HG02870 (cell line): ENCODE results near the gene EPHB1.

Experiments
- ATAC-seq: cut with Tn5 transposase; IDR thresholded peaks from one replicate; pipeline ENCODE4 v1.9.1; 2021; ENCODE audit warnings: mild to moderate bottlenecking, moderate library complexity; ENCODE audit not compliant: unreplicated experiment

The EPHB1 gene

GRCh38 chr3:134794950-134795745 is at the start of gene EPHB1:
TSS of gene EPHB1 (plus strand) at chr3:134795260.
- ATAC-seq = peak; percentile 74

- no peak for ATAC-seq
These were observed 46.4 kb upstream of the EPHB1 start for GRCh38 chr3:134748698-134749097.

GRCh38 chr3:134749174-134749573 is 45.9 kb upstream of the EPHB1 start:
- no peak for ATAC-seq

DNA sequence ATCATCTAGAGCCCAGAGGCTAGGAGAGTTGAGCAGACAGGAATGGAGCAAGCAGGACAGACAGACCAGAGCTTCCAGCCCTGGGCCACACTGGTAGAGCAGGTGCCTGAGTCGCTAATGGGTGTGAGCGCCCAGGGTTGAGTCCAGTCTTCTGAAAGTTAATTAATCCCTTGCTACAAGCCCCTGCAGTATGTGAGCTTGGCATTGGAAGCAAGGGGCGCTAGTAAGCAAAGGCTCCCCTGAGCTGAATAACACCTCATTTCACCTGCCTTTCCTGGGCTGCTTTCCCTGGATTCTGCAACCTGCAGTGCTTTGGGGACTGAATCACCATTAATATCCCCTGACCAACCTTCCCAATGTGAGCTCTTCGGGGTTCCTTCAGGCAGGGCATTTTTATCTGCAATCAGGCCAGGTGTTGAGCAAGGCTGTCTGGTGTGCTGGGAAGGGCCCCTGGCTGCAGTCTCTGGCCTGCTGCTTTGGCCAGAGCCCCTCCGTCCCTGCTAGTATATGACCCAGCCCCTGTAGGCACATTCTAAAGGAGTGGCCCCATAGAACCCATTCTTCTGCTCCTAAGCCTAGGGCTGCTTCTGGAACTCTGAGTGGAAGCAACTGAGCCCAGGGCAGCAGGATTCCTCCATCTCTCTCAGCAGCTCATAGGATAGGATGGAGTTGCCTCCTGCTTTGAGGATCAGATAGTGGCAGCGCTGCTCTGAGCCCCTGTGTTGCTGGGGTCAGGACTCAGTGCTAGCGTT is 45.1 kb upstream of the EPHB1 start:
- ATAC-seq = no peak

GRCh38 chr3:134751831-134752230 is 43.2 kb upstream of the EPHB1 start:
- no peak for ATAC-seq

DNA sequence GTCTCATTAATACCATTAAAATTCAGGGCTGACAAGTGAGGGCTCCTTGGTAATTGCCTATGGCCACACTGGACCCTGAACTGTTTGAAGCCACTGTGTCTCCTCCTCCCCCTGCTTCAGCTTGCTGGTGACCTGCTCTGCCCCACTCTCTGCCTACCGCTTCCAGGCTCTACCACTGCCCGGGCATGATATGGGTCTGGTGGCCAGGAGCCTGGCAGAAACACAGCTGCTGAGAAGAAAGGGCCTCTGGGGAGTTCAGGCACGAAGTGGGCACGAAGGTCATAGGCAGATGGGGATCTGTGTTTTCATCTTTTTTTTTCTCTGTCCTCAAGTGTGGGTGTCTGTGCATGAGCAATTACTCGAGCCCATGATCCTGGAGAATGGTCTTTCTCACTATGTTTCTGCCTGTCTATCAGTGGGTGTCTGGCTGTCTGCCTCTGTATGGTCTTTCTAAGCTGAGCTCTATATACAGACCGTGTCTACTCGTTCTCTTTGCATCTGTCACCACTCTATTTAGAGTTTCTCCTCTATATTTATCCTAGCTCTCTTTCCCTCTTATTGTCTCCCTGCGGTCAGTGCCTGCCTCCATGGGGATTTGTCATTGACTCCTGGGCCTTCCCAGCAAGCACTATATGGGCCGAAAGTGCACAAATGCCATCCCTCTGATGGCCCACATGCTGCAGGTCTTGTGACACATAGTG is 42.1 kb upstream of the EPHB1 start:
- no peak for ATAC-seq

GRCh38 chr3:134753999-134754742 is 40.9 kb upstream of the EPHB1 start:
- no peak for ATAC-seq

DNA sequence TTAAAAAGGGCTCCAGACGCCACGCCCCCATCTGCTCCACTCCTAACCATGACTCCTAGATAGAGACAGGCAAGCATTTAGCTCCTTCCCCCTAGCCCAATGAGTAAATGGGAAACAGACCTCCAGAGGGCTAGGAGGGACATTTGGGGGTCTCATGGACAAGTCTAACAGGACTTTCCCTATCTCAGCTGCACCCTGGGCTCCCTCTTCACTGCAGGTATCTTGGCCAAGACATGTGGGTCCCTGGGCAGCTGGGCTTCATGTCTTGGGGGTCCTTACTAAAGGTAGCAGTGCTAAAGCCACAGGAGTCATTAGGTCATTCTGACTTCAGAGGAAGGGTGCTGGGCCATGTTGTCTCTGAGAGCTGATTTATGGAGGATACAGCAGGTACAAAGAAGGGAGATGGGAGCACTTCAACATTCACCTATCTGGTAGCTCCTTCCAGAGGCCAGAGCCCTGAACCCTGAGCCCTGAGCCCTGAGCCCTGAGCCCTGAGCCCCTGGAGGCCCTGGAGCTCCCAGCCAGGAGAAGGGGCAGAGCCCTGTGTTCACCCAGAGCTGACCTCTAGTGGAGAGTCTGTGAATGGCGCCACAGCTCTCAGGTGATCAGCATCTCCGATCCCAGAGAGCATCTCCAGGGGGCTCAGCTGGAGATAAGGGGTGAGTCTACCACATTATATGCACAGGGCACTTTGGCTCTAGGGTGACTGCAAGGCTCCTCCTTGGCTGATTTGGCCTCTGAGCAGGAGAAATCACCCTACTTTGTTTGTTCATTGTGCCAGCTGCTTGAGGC is 40.1 kb upstream of the EPHB1 start:
- peak; percentile 67 for ATAC-seq

- no peak for ATAC-seq
These were observed 39.2 kb upstream of the EPHB1 start for GRCh38 chr3:134755821-134756220.

DNA sequence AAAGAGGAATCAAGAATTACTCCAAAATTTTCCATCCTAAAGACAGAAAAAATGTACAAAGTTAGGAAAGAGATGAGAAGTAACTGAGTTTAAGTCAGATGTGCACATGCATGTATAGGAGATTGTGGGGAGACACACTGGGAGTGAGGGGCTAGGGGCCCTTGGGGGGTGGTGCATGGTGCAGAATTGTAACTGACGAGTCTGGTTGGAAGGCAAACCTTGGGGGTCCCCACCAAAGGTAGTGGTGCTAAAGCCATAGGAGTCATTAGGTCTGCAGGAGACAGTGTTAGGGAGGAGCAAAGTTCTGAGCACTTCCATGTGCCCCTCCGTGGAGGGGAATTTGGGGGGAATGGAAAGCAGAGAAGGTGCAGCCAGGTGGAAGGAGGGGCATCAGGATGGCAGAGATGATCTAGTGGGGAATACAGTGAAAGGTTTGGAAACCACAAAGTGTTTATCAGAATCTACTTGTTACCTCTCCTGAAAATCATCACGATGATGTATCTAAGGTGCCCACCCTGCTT is 37.5 kb upstream of the EPHB1 start:
- no peak for ATAC-seq

DNA sequence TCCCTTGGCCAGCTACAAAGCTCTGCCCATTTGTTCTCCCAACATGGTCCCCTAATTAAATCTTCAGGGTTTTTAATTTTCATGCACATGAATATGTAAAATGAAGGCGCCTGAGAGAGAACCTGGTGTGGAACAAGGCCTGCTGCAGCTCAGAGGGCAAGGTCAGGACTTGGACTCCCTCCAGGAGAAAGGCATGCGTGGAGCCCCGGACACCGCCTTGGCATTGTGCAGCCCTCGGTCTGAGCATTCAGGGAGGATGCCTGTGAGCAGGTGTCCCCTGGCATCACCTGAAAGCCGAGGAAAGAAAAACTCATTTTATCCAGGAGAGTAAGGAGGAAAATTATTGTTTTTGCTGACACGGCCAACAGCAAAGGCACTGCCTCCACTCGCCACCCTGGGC is 33.8 kb upstream of the EPHB1 start:
- ATAC-seq = no peak

GRCh38 chr3:134762016-134762415 is 33.0 kb upstream of the EPHB1 start:
- ATAC-seq = no peak

DNA sequence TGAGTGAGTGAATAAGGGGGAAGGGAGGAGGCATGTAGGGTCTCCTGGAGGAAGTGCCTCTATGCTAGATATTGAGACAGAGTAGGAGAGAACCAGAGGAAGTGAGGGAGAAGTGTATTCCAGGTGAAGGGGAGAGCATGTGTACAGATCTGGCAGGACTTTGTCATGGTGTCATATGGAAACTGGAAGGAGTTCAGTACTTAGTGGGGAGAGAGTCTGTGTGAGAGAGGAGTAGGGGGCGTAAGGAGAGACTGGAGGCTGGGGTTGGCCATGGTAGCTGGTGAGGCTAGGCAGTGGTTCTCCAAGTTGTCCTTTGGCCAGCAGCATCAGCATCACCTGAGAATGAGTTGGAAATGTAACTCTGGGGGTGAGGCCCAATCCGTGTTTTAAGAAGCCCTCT is 29.6 kb upstream of the EPHB1 start:
- ATAC-seq = no peak

DNA sequence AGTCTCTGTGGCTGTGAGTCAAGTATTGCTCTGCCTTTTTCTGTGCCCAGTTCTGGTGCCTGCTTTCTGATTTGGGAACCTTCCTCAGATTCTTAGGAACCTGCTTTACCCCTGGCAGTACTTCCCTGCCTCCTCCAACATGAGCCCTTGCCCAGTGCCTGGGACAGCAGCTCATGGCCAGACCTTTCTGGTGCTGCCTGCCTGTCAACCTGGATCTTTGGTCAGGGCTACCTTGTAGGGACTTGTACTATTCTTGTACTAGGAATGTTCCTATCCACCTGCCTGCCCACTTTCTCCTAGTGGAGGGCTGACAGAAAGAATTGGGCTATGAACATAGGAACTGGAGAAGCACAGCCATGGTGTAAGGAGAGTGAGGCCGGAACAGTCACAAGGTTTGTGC is 28.8 kb upstream of the EPHB1 start:
- ATAC-seq = no peak

GRCh38 chr3:134768116-134768515 is 26.9 kb upstream of the EPHB1 start:
- no peak for ATAC-seq

DNA sequence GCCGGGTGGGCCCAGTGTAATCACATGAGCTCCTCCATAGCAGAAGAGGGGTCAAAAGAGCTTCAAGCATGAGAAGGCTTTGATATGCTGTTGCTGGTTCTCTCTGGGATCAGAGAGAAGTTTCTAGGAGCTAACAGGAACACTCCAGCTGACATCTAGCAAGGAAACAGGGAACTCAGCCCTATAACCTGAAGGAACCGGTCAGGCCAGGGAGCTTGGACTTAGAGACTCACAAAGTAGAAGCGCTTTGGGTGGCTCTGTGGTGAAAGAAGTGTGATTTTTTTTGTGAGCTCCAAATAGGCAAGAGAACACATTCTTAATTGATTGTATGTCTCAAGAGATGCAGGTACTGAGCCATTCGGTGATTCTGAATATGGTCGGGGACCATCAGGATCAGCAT is 26.2 kb upstream of the EPHB1 start:
- ATAC-seq = no peak

DNA sequence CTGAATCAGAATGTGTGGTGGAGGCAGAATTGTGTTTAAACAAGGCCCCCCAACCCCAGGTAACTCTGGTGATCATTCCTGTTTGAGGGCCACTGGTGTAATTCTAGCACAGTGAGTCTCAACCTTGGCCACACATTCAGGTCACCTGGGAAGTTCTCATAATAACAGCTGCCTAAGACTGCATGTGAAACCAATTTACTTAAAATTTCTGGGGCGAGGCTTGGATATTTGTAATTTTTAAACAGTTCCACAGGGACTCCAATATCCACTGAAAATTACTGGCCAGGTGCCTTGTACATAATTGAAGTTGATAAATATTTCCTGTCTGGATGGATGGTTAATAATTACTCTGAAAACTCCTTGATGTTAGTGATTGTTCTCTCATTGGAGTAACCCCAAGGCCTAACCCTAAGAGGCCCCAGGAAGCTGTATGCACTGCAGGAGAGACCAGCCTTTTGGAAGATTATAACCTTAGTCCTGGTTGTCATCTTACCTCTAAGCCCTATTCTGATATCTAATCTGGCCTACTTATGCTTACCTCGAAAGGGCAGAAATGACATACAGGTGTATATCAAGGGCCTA is 25.7 kb upstream of the EPHB1 start:
- no peak for ATAC-seq

GRCh38 chr3:134772011-134772410 is 23.0 kb upstream of the EPHB1 start:
- ATAC-seq = no peak

DNA sequence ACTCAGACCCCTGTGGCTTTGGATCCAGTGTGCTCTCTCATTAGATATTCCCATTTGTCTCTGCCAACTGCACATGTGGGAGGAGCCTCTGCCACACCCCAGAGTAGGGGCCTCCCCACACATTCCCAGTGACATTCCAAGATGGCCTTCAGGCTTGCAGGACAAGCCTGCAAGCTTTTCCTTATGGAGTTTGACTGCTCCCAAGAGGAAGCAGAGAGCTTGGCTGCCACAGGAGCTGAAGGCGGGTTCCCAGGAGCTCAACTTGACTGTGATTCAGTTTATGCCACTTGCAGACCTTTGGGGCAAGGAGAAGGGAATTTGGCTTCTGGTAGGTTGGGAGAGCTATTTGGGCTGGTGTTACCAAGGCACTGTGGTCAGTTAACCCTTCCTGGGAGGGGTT is 22.5 kb upstream of the EPHB1 start:
- ATAC-seq = no peak

GRCh38 chr3:134775831-134776230 is 19.2 kb upstream of the EPHB1 start:
- ATAC-seq = no peak
